GM21381 (cell line): Measurements from ENCODE around the gene LAMTOR1.

ENCODE experiments used
- ATAC-seq: cut with Tn5 transposase; IDR thresholded peaks from one replicate; pipeline ENCODE4 v1.9.1; 2021; ENCODE audit warnings: mild to moderate bottlenecking, moderate library complexity; ENCODE audit not compliant: unreplicated experiment

LAMTOR1 gene

DNA sequence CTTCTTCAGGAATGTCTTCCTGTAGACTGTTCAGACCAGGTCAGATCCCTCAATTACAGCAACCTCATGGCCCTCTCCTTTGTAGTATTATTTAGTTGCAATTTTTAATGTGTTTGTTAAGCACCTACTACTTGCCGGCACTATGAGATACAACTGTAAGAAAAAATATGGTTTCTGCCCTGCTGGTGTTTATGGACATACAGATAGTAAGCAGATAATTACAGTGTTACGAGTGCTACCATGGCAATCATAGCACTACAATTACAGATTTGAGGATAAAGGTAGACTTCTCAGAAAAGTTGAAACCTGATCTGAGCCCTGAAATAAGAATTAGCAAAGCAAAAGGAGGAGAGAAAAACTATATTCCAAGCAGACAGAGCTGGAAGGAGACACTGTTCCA, 19.7 kb downstream of the LAMTOR1 start:
- no peak for ATAC-seq

DNA sequence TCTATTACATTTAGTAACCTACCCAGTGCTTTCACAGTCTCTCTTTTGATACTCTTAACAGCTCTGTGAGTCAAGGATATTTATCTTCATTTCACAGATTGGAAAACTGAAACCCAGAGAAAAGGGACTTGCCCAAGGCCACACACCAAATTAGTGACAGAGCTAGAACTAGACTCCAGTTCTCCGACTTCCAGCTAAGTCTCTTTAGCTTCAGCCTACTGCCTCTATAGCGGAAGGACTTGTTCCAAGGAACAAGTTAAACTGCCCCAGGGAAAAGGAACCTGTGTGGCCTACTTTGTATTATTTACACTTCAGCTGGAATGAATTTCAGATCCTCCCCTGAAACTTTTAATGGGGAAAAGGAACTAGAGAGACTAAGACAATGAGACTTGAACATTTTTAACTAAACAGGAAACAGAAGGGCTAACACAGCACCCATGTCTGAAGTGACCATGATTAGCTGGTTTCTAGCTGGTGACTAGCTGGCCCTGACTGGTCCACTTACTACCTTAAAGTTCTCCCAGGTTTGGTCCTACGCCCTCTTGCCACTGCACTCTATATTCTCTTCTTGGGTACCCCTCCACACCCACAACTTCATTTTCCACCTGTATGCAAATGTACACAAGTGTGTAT, 21.2 kb downstream of the LAMTOR1 start:
- ATAC-seq, result no peak

DNA sequence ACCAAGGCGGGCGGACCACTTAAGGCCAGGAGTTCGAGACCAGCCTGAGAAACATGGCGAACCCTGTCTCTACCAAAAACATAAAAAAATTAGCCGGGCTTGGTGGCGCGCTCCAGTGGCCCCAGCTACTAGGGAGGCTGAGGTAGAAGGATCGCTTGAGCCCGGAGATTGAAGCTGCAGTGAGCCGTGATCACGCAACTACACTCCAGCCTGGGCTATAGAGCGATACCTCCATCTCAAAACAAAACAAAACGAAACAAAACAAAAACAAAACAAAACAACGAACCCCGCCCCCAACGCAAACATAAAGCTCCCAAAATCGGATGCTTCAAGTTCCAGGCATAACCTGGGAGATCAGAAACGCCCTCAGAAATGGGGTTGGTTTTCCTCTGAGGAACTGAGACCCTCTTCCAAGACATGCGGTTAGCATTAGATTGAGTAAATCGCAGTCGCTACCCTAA, 21.9 kb downstream of the LAMTOR1 start:
- ATAC-seq, result no peak

DNA sequence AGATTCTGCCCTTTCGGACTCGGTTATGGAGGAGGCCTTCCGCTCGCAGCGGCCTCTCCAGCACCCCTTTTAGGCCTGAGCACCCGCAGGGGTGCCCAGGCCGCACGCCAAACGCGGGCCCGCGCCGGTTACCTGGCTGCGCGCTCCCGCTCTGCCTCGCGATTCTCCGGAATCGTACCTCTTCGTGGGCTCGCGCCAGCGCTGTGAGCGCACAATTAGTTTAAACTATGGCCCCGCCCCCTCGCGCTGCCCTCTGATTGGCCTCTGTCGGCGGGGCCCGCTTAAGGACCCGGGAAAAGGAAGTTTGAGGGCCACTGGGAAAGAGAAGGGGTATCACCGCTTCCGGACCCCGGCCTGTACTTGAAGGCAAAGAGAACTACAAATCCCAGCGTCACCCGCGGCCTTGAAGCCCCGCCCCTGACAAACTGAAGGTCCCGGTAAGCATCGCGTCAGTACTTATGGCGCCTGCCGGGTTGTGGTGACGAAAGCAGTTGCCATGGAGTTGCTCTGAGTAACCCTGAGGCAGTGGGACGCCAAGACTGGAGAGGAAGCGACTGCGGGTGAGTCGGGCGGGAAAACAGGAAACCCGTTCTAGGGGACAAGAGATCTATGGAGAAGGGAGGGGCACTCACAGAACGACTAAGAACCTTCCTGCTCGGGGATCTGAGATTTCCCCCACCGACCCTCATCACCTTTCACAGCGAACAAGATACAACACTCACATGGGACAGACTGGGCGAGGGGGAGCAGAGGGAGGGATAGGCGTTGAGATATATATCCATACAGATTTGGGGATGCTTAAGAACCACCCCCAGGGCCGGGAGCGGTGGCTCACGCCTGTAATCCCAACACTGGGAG, 22.5 kb downstream of the LAMTOR1 start, which contains the start of the genes LRRC51 and NUMA1:
LRRC51 (plus strand) TSS at position 525 of the 858 bp plus-strand sequence. CDS start 8,234 bp downstream, outside the sequence.
NUMA1 (minus strand) TSS at position 217 of the 858 bp plus-strand sequence. CDS start 44,599 bp downstream, outside the sequence.
- ATAC-seq, result peak; percentile 94

DNA sequence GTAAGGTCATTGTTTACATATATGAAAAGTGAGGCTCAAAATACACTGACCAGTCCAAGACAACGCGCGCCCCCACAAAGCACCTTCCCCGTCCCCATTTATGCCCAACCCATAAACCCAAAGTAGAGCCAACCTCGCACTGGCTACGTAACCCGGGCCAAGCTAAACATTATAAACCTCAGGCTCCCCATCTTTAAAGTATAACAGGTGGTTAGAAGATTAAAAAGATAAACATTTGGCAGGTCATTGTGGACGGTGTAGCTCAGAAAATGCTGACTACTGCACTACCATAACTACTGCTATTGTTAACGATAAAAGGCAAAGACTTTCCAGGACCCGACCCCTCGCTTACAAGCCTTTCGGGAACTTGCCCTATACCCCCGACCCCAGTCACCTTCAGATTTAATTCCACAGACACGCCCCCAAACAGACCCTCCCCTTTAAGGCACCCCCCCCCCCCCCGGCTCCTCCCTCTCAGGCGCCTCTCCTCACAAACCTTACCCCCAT, 23.2 kb downstream of the LAMTOR1 start:
- no peak for ATAC-seq

DNA sequence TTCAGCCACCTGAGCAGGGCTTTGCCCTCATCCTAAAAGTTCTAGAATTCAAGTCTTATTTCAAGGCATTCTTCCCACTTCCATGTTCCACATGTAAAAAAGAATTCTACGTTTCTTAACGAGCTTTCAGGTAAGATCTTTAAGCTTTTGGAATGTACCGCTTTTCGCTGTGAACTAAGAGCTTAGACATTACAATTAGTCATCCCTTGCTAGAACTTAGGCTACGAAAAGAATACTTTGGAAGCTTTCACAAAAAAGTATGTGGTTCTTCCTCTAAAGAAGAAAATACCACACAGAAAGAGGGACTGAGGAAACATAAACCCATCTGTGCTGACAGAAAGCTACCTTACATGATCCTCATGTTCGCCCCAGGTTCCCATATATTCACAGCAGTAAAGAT, 24.6 kb downstream of the LAMTOR1 start:
- no peak for ATAC-seq

DNA sequence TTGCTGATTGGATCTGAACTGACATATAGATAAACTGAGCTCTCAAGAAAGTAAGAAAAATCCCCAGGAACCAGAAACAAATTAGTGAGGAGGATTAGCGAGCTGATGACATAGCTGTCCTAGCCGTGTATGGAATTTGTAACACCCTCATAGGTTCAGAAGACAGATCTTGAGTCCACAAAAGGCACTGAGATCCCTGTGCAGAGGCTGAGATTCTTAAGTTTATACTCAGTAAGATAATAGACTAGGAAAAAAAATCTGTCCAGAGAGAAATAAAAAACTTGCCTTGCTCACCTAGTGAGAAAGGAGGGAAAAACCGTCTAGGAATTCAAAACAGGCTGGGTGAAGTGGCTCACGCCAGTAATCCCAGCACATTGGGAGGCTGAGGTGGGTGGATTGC, 27.3 kb downstream of the LAMTOR1 start:
- ATAC-seq, result no peak

DNA sequence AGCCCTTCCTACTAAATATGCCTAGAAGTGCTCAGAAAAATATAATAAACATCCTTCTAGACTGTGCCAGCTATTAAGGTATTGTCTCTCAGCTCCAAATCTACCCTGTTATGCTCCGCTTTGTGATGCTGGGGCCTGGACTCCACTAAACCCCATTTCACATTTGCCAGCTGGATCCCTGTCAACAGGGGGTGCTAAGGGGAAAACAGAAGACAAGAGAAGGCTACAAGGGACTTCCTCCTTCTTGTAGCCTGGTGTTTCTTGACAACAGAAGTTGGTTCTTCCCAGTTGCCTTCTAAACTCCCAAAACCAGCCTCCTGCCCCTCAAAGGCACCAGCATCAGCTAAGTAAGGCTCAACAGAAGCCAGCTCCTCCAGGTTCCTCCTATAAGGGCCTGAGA, 28.0 kb downstream of the LAMTOR1 start:
- no peak for ATAC-seq

DNA sequence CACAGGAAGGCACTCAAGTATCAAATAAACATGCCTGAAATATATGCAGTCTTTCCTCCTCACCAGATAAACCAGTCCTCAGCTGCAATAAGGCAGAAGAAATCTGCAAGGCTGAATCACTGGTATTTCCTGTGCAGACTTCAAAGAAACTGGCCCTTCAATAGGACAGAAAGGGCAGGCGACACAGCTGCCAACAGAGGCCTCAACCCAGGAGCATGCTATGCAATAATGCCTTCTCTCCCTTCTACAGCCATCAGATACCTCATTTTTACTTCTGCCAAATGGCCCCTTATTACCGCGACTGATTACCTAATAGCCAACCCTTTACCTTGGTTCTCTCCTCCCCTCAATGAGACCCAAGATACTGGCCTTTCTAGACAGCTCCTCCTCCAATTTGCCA, 30.7 kb downstream of the LAMTOR1 start:
- no peak for ATAC-seq

DNA sequence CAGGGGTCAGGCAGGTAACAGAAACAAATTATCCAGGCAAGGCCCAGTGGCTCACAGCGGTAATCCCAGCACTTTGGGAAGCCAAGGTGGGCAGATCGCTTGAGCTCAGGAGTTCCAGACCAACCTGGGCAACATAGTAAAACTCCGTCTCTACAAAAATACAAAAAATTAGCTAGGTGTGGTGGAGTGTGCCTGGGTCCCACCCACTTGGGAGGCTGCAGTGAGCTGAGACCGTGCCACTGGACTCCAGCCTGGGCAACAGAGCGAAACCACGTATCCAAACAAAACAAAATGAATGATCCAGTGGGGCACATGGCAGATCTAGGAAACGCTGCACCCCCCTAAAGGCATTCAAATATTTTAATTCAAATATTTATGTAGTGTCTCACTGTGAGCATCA, 32.6 kb downstream of the LAMTOR1 start:
- no peak for ATAC-seq

DNA sequence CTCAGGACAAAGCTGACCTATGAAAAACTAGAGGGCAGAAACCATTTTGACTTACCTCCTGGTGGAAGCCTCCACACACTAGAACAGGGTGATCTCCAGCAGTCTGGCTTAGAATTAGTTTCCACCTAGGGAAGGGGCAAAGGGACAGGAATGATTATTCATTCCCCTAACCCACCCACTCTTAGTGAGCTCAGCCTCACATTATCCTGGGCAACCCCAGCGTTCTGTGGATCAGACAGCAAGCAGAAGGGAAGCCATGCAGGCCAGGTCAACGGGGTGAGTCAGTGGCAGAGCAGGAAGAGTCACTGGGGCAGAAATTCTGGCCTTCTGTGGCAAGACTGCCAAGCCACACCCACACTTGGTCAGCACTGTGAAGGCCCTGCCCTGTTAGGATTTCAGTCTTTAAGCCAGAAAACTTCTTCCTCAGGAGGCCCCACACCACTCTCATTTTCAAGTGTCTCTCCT, 33.3 kb downstream of the LAMTOR1 start:
- ATAC-seq, result peak; percentile 84

DNA sequence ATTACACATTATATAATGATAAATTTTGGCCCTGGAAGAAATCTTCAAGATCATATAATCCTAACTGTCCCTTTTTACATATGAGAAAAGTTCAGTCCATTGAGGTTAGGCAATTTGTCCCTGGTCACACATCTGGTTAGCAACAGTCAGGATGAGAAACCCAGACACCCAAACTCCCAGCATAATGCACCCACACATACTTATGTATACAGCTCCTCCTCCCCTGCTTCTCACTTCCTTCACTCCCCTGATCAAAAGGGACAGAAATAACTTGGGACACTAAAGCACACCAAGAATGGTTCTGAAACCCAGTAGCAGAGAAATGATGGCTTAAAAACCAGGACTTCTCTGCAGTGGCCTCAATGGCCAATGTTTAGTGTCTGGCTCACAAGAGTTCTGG, 33.9 kb downstream of the LAMTOR1 start:
- ATAC-seq, result no peak

DNA sequence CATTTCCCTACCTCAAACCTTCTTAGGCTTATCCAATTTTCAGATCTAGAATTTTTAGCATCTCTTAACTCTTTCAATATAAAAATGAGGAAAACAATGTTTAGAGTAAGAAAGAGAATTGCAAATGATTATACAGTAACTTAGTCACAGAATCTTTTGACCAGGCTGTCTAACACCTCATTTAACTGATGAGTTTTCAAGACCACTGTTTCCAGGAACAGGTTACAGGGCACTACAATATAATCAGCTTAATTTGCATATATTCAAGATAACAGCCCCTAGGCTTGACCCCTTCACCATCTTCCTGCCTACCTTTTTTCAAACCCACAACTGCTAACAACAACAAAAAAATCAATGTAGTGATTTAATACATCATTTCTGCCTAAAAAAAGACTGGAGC, 35.4 kb downstream of the LAMTOR1 start:
- ATAC-seq, result no peak

DNA sequence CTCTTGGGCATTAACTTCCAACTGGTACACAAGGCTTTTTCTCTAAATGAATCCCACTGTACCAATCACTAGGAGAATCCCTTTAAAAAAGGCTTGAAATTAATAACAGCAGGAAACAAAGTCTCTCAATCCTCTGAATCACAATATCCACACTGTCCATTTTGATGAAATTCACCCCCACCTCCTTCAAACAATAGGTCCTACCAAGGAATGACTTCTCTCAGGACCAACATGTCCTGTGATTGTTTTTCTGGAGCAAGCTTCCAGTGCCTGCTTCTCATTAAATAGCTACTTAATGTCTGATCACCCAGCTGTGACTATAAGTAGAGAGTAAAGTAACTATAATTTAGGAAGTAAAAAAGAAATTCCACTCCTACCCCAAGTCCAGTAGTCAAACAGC, 35.8 kb downstream of the LAMTOR1 start:
- ATAC-seq, result no peak

DNA sequence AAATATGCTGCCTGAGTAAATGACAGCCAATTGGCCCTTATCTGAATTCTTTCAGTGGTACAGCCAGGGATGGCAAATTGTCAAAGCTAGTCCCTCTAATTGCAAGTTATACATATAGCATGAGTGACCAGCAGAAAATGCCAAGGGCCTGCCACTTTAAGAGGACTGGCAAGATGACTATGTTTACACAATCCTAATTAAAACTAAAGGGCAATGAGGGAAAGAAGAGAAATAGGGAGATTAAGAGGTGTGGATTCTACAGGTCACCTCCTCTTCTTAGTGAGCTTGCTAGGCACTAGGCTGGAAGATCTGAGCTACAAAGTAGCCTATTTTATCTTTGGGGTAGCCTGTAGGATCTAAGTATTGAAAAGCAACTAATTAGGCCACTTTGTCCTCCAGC, 36.2 kb downstream of the LAMTOR1 start:
- ATAC-seq, result no peak

DNA sequence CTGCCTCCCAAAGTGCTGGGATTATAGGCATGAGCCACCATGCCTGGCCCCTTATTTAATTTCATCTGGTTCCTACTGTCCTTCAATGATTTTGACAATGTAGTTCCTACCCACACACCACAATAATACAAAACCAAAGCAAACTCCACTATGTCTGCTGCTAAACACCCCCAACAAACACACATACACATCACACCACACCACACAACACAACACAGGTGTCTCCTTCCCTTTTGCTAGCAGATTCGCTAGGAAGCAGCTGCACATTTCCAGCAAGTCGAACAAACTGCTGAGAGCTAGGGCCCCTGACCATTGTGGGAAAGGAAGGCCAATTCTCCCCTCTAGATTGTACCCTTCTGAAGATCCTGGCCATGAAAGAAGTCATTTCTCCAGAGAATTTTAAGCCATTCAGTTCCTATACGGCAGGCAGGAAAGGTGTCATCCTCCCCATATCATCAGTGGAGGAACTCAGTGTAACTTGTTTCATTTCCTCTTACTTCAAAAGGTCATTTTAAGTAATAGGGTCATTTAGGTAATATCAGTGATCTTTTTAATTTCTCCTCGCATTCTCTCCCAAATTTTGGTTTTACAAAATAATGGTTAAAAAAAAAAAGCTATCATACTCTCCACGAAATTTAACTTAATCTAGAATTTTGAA, 41.2 kb downstream of the LAMTOR1 start:
- no peak for ATAC-seq

DNA sequence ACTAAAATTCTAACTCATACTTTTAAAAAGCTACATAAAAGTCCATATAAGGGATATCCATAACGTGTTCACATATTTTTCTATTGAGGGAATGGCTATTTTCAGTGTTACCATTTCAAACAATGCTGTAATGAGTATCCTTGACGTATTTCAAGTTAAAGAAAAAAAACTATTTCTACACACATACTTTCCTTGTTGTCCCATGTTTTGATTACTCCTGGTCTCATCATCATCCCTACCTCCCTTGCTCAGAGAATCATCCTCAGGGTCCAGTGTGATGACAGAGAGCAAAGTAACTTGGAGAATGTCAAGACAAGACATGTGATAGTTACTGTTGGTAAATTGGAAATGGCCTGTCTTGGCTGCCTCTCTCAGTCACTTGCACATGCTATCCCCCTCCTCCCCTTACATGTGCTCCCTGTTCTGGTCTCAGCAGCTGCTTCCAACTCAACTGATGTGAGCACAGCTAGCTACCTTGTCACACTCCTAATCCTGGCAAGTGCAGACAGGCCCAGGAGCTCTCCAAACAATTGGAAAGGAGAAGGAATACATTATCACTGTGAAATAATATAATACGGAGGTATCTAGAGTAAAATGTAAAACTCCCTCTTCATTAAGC, 44.6 kb downstream of the LAMTOR1 start:
- no peak for ATAC-seq

DNA sequence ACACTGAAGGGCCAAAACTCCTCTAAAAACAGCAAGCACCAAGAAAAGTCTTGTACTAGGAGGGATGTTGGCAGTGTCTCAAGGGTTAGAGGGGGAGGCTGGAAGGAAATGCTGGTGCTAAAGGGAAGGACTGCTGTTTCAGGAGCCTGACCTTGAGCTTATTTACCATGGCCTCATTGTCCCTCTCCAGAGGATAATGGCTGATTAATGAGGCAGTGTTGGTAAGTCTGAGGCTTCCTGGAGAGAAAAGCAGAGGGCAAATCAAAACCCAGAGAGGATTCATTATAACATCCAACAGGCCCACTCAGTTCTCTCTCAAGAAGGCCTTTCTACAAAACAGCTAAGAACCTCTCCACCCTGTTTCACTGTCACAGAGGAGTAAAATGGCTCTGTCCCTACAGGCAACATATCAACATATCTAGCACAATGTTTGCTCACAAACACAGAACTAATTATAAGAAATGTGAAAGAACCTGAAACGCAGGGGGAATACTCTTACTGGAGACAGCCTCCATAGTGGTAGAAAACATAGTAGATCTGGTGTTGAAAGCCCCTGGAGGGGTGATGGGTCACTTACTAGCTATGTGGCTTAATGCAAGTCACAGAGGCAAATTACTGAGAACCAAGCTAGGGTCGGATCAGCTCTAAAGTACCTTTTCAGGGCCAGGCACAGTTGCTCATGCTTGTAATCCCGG, 54.2 kb downstream of the LAMTOR1 start:
- no peak for ATAC-seq
